ENCODE results near the gene CTDNEP1.

Gene CTDNEP1

GRCh38 chr17:7292729-7293128, 41.2 kb upstream of the CTDNEP1 start:
- POLR2A ChIA-PET, result no interaction called here

GRCh38 chr17:7292194-7292593, 40.7 kb upstream of the CTDNEP1 start:
- ChIA-PET POLR2A (interaction anchor here (0.9 to 1.2 kb wide), 2 partner anchors 16 to 37 kb away, joined by 3 to 4 read pairs; partner anchors contain the start of gene NEURL4), CTCF (interaction anchor here (1.5 kb wide), 1 partner anchor 12 kb away, joined by 4 read pairs; no protein-coding TSS in a partner anchor)
- no peak for DNase-seq (ENCODE audit: extremely low spot score)
- no peak for TF ChIP-seq ZNF384 (IDR thresholded peaks at IDR 0.05)
- no peak for TF ChIP-seq FOXM1 (IDR thresholded peaks at IDR 0.05; ENCODE audit: borderline replicate concordance)
- TF ChIP-seq FOXK2 (IDR thresholded peaks at IDR 0.05), result no peak
- no peak for TF ChIP-seq HDGF (IDR thresholded peaks at IDR 0.05; ENCODE audit: borderline replicate concordance)
- TF ChIP-seq FOXA1 (IDR thresholded peaks at IDR 0.05), result no peak
- no peak for TF ChIP-seq NFRKB (IDR thresholded peaks at IDR 0.05)
- no peak for TF ChIP-seq L3MBTL2 (conservative IDR thresholded peaks at IDR 0.05)
- no peak for TF ChIP-seq BHLHE40 (IDR thresholded peaks at IDR 0.05; ENCODE audit: borderline replicate concordance)
- no peak for TF ChIP-seq PKNOX1 (IDR thresholded peaks at IDR 0.05)
- no peak for TF ChIP-seq CTBP1 (IDR thresholded peaks at IDR 0.05; ENCODE audit: borderline replicate concordance)
- TF ChIP-seq SP1 (IDR thresholded peaks at IDR 0.05), result no peak
- no peak for TF ChIP-seq SUZ12 (IDR thresholded peaks at IDR 0.05)
- TF ChIP-seq ARNT (IDR thresholded peaks at IDR 0.05), result no peak
- TF ChIP-seq TARDBP (IDR thresholded peaks at IDR 0.05), result no peak
- no peak for TF ChIP-seq LEF1 (IDR thresholded peaks at IDR 0.05; ENCODE audit: borderline replicate concordance)
- no peak for TF ChIP-seq ELF4 (IDR thresholded peaks at IDR 0.05)

More at GRCh38 chr17:7292729-7293128, 41.2 kb upstream of the CTDNEP1 start:
- DNase-seq (ENCODE audit: extremely low spot score), result no peak
- TF ChIP-seq ARNT (IDR thresholded peaks at IDR 0.05), result no peak
- TF ChIP-seq ELF4 (IDR thresholded peaks at IDR 0.05), result no peak
- TF ChIP-seq FOXK2 (IDR thresholded peaks at IDR 0.05), result no peak
- TF ChIP-seq PKNOX1 (IDR thresholded peaks at IDR 0.05), result no peak
- no peak for TF ChIP-seq FOXA1 (IDR thresholded peaks at IDR 0.05)
- TF ChIP-seq BHLHE40 (IDR thresholded peaks at IDR 0.05; ENCODE audit: borderline replicate concordance), result no peak
- no peak for TF ChIP-seq L3MBTL2 (conservative IDR thresholded peaks at IDR 0.05)
- no peak for TF ChIP-seq TARDBP (IDR thresholded peaks at IDR 0.05)
- TF ChIP-seq FOXM1 (IDR thresholded peaks at IDR 0.05; ENCODE audit: borderline replicate concordance), result no peak
- TF ChIP-seq LEF1 (IDR thresholded peaks at IDR 0.05; ENCODE audit: borderline replicate concordance), result no peak
- TF ChIP-seq HDGF (IDR thresholded peaks at IDR 0.05; ENCODE audit: borderline replicate concordance), result no peak
- TF ChIP-seq CTBP1 (IDR thresholded peaks at IDR 0.05; ENCODE audit: borderline replicate concordance), result no peak
- no peak for TF ChIP-seq ZNF384 (IDR thresholded peaks at IDR 0.05)
- TF ChIP-seq NFRKB (IDR thresholded peaks at IDR 0.05), result no peak
- TF ChIP-seq SP1 (IDR thresholded peaks at IDR 0.05), result no peak
- no peak for TF ChIP-seq SUZ12 (IDR thresholded peaks at IDR 0.05)
- CTCF ChIA-PET, result no interaction called here

GRCh38 chr17:7290685-7291084, 39.2 kb upstream of the CTDNEP1 start:
- TF ChIP-seq CTBP1 (IDR thresholded peaks at IDR 0.05; ENCODE audit: borderline replicate concordance) (no peak), BHLHE40 (IDR thresholded peaks at IDR 0.05; ENCODE audit: borderline replicate concordance) (no peak), TARDBP (IDR thresholded peaks at IDR 0.05) (no peak), ELF4 (IDR thresholded peaks at IDR 0.05) (no peak), ARNT (IDR thresholded peaks at IDR 0.05) (no peak), PKNOX1 (IDR thresholded peaks at IDR 0.05) (no peak), L3MBTL2 (conservative IDR thresholded peaks at IDR 0.05) (no peak), SP1 (IDR thresholded peaks at IDR 0.05) (no peak), NFRKB (IDR thresholded peaks at IDR 0.05) (no peak)
- POLR2A ChIA-PET, result interaction anchor here (0.7 kb wide), 1 partner anchor 73 kb away, joined by 3 read pairs; no protein-coding TSS in a partner anchor
- CTCF ChIA-PET, result interaction anchor here (1.5 kb wide), 1 partner anchor 10 kb away, joined by 4 read pairs; no protein-coding TSS in a partner anchor
- DNase-seq (ENCODE audit: extremely low spot score), result no peak

GRCh38 chr17:7290166-7290565, 38.6 kb upstream of the CTDNEP1 start:
- ChIA-PET POLR2A (no interaction called here), CTCF (no interaction called here)
- DNase-seq (ENCODE audit: extremely low spot score), result no peak
- TF ChIP-seq LEF1 (IDR thresholded peaks at IDR 0.05; ENCODE audit: borderline replicate concordance) (no peak), SP1 (IDR thresholded peaks at IDR 0.05) (no peak), PKNOX1 (IDR thresholded peaks at IDR 0.05) (no peak), ELF4 (IDR thresholded peaks at IDR 0.05) (no peak), FOXA1 (IDR thresholded peaks at IDR 0.05) (no peak), L3MBTL2 (conservative IDR thresholded peaks at IDR 0.05) (no peak), FOXK2 (IDR thresholded peaks at IDR 0.05) (no peak), BHLHE40 (IDR thresholded peaks at IDR 0.05; ENCODE audit: borderline replicate concordance) (no peak), CTBP1 (IDR thresholded peaks at IDR 0.05; ENCODE audit: borderline replicate concordance) (no peak), ZNF384 (IDR thresholded peaks at IDR 0.05) (no peak), TARDBP (IDR thresholded peaks at IDR 0.05) (no peak), ARNT (IDR thresholded peaks at IDR 0.05) (no peak), FOXM1 (IDR thresholded peaks at IDR 0.05; ENCODE audit: borderline replicate concordance) (no peak), HDGF (IDR thresholded peaks at IDR 0.05; ENCODE audit: borderline replicate concordance) (no peak)

DNA sequence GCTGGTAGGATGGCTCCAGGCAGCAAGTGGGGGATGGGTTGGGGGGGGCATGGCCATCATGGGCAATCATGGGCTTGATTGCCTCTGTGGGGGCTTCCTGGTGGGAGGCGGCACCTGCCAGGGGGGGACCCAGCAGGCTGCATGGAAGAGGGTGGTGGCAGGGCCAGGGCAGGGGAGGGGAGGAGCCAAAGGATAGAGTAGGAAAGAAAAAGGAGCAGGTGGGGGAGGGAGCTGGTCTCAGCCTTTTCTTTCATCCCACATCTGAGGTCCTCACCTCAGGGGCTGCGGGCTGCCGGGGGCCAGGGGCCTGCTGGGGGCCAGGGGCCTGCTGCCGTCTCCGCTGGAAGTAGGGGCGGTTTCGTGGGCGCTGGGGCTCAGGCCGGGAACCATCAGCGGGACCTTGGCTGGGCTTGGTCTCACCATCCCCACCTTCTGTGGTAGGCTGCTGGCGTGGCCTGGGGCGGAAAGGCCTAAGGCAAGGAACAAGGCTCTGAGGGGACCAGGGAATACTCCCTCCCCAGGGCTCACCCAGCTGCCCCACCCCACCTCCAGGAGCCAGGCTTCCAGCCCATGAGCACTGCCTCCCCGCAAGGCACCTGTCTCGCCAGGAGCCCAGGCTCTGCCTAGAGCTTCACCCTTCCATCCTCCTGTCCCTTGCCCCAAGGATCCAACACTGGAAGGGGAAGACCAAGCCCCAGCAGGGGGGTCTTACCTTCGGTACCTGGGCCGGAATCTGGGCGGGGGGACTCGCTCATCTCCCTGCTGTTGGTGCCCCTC, 37.9 kb upstream of the CTDNEP1 start:
- ChIA-PET CTCF (no interaction called here), POLR2A (no interaction called here)
- TF ChIP-seq L3MBTL2 (conservative IDR thresholded peaks at IDR 0.05) (no peak), ELF4 (IDR thresholded peaks at IDR 0.05) (no peak), PKNOX1 (IDR thresholded peaks at IDR 0.05) (no peak), SP1 (IDR thresholded peaks at IDR 0.05) (no peak), ARNT (IDR thresholded peaks at IDR 0.05) (no peak), ZNF384 (IDR thresholded peaks at IDR 0.05) (no peak)
- DNase-seq (ENCODE audit: extremely low spot score), result no peak

Measured in HEK293T (cell line).